Body of pancreas (tissue), 4 donors: ENCODE data around the gene THSD7B.

Source experiments
- CTCF ChIP-seq, 7 experiments: fragments of 450-650 bp in 4 of 7; fragments of 200-600 bp in 3 of 7; sonication (generic) in 3 of 7; IDR thresholded peaks; one replicate each; pipeline ENCODE4 v1.5.1; 2016 to 2019; ENCODE audit warnings: antibody characterized with exemption in 7 of 7
- POLR2A ChIP-seq, 3 donors: fragments of 450-650 bp; IDR thresholded peaks; one replicate each; pipeline ENCODE4 v1.6.1; 2016; ENCODE audit warnings: antibody characterized with exemption in 3 of 3, mild to moderate bottlenecking in 2 of 3

- TF ChIP-seq CTCF (IDR thresholded peaks at IDR 0.05) (no peak), POLR2A (IDR thresholded peaks at IDR 0.05) (no peak)
Observed at GRCh38 chr2:137287913-137288639, 522.7 kb downstream of the THSD7B start.
